Adrenal gland (tissue), 5 donors: ENCODE results near the gene PRPF19.

Experiments used
- CTCF ChIP-seq, 6 experiments: fragments of 450-650 bp in 4 of 6; fragments of 200-600 bp in 2 of 6; sonication (generic) in 1 of 6; IDR thresholded peaks; 1 replicate in 5 of 6; 2 replicates in 1 of 6; pipeline versions ENCODE4 v1.5.1 to v1.8.0; 2016 to 2021; ENCODE audit warnings: antibody characterized with exemption in 6 of 6, mild to moderate bottlenecking in 2 of 6, moderate library complexity in 1 of 6
- POLR2A ChIP-seq, 2 donors: fragments of 450-650 bp; IDR thresholded peaks; one replicate each; pipeline ENCODE4 v1.6.1; 2017; ENCODE audit warnings: antibody characterized with exemption in 2 of 2, mild to moderate bottlenecking in 2 of 2, moderate library complexity in 1 of 2
- donor health status: DM: no; HTN: no; CAD: no.

- no peak for TF ChIP-seq CTCF (IDR thresholded peaks at IDR 0.05)
- no peak for TF ChIP-seq POLR2A (IDR thresholded peaks at IDR 0.05)
Measured at GRCh38 chr11:60908803-60909202, 2.4 kb upstream of the PRPF19 start.
